ENCODE measurements around the gene CMSS1.

GRCh38 chr3:100040451-100041225 is 223.0 kb downstream of the CMSS1 start:
- TF ChIP-seq EZH2 (IDR thresholded peaks at IDR 0.05; ENCODE audit: borderline replicate concordance, low read depth, low read length, poor library complexity, severe bottlenecking) = no peak
- no peak for TF ChIP-seq CTCF (conservative IDR thresholded peaks at IDR 0.05; ENCODE audit: low read depth, low read length)

Measured in A673 (cell line).